OCI-LY7 (cell line): ENCODE results near the gene CLDN24.

Source experiments
- CTCF ChIP-seq: fragments of 200-600 bp; sonication (generic); conservative IDR thresholded peaks from 2 replicates; pipeline ENCODE4 v1.5.1; 2014; ENCODE audit warnings: mild to moderate bottlenecking, antibody characterized with exemption, low read length, moderate library complexity, mixed read lengths
- EZH2phosphoT487 ChIP-seq: fragments of 200-600 bp; sonication (generic); IDR thresholded peaks from 2 replicates; pipeline ENCODE4 v1.6.1; 2018; ENCODE audit warnings: low read depth, borderline replicate concordance, mild to moderate bottlenecking, mixed run types, antibody characterized with exemption, low read length, moderate library complexity, mixed read lengths

- TF ChIP-seq CTCF = no peak
- no peak for TF ChIP-seq EZH2phosphoT487
Measured at GRCh38 chr4:183289688-183290087, 32.5 kb downstream of the CLDN24 start.
